ENCODE data around the gene TUSC2.
A peak's percentile ranks its signal among the peaks of the same experiment; 100 is the strongest.

TUSC2 gene

GRCh38 chr3:50297896-50298725, 29.9 kb downstream of the TUSC2 start:
- 0 out of 2 replicates have a peak, but pooled peaks have one; percentile 17 for TF ChIP-seq CTCF (IDR thresholded peaks at IDR 0.05; ENCODE audit: borderline replicate concordance, insufficient read depth, low read depth, low read length)
- H3K4me3 ChIP-seq (ENCODE audit: low read depth, low read length): peak overlapping the region; percentile 74

- no peak overlapping the region for H3K4me3 ChIP-seq (ENCODE audit: low read depth, low read length)
- no peak for TF ChIP-seq CTCF (IDR thresholded peaks at IDR 0.05; ENCODE audit: borderline replicate concordance, insufficient read depth, low read depth, low read length)
Observed at GRCh38 chr3:50297384-50297775, 30.6 kb downstream of the TUSC2 start.

GRCh38 chr3:50296721-50297383, 31.2 kb downstream of the TUSC2 start:
- no peak for TF ChIP-seq CTCF (IDR thresholded peaks at IDR 0.05; ENCODE audit: borderline replicate concordance, insufficient read depth, low read depth, low read length)
- H3K4me3 ChIP-seq (ENCODE audit: low read depth, low read length): no peak overlapping the region

- H3K4me3 ChIP-seq (ENCODE audit: low read depth, low read length): no peak overlapping the region
- TF ChIP-seq CTCF (IDR thresholded peaks at IDR 0.05; ENCODE audit: borderline replicate concordance, insufficient read depth, low read depth, low read length): no peak
Observed at GRCh38 chr3:50295553-50296431, 32.2 kb downstream of the TUSC2 start.

- H3K4me3 ChIP-seq (ENCODE audit: low read depth, low read length): no peak overlapping the region
- TF ChIP-seq CTCF (IDR thresholded peaks at IDR 0.05; ENCODE audit: borderline replicate concordance, insufficient read depth, low read depth, low read length): no peak
Observed at GRCh38 chr3:50294492-50295403, 33.3 kb downstream of the TUSC2 start.

GRCh38 chr3:50294089-50294488, 33.9 kb downstream of the TUSC2 start:
- H3K4me3 ChIP-seq (ENCODE audit: low read depth, low read length): no peak overlapping the region
- no peak for TF ChIP-seq CTCF (IDR thresholded peaks at IDR 0.05; ENCODE audit: borderline replicate concordance, insufficient read depth, low read depth, low read length)

All from GM12875 (cell line).